Stomach (tissue), 9 donors: ENCODE data around the gene MGAT2. TPM values are rescaled to one million over a fixed set of nuclear protein-coding genes. Genes with fewer than 3 reads are reported as not detected.
A peak's percentile ranks its signal among the peaks of the same experiment; 100 is the strongest.

Experiments
- DNase-seq, 2 donors: peaks; one replicate each; pipeline versions ENCODE4 v3.0.0 to v3.0.0-alpha.2; 2013 to 2019
- H3K27ac ChIP-seq, 5 donors: fragments of 200-600 bp in 4 of 5; sonication (generic) in 4 of 5; one replicate each; pipeline ENCODE4 v1.5.1; 2013 to 2019; ENCODE audit warnings: mild to moderate bottlenecking in 1 of 5, moderate library complexity in 1 of 5
- H3K27me3 ChIP-seq, 3 donors: fragments of 200-600 bp; sonication (generic); one replicate each; pipeline ENCODE4 v1.5.1; 2017 to 2019; ENCODE audit warnings: mixed run types in 1 of 3
- H3K36me3 ChIP-seq, 4 donors: fragments of 200-600 bp; sonication (generic); 1 replicate in 3 of 4; 2 replicates in 1 of 4; pipeline ENCODE4 v1.5.1; 2016 to 2019
- H3K4me1 ChIP-seq, 4 donors: fragments of 200-600 bp; sonication (generic); one replicate each; pipeline ENCODE4 v1.5.1; 2016 to 2019
- H3K4me3 ChIP-seq, 4 donors: fragments of 200-600 bp; sonication (generic) in 3 of 4; one replicate each; pipeline ENCODE4 v1.5.1; 2016 to 2019; ENCODE audit warnings: mild to moderate bottlenecking in 1 of 4
- H3K9me3 ChIP-seq, 4 donors: fragments of 200-600 bp; sonication (generic); one replicate each; pipeline ENCODE4 v1.5.1; 2016 to 2019
- CTCF ChIP-seq, 7 experiments: fragments of 450-650 bp in 4 of 7; fragments of 200-600 bp in 3 of 7; sonication (generic) in 3 of 7; IDR thresholded peaks; one replicate each; pipeline ENCODE4 v1.5.1; 2016 to 2019; ENCODE audit warnings: antibody characterized with exemption in 7 of 7, control low read depth in 2 of 7, mild to moderate bottlenecking in 1 of 7
- EP300 ChIP-seq: sonication (generic); formaldehyde crosslinking; IDR thresholded peaks from one replicate; pipeline ENCODE4 v1.6.1; 2017; ENCODE audit warnings: antibody characterized with exemption
- POLR2A ChIP-seq, 4 donors: fragments of 450-650 bp; IDR thresholded peaks; one replicate each; pipeline ENCODE4 v1.6.1; 2016; ENCODE audit warnings: antibody characterized with exemption in 4 of 4, control low read depth in 2 of 4, mild to moderate bottlenecking in 1 of 4, moderate library complexity in 1 of 4
- POLR2AphosphoS5 ChIP-seq, 3 donors: sonication (generic); formaldehyde crosslinking; IDR thresholded peaks; one replicate each; pipeline ENCODE4 v1.6.1; 2016; ENCODE audit warnings: antibody characterized with exemption in 3 of 3
- WGBS, 5 donors: extraction: QIAGEN DNeasy Blood & Tissue Kit in 3 of 5; methylation state at CpG; one replicate each; pipeline versions ENCODE4 v1.1.5 to v1.1.7; 2013 to 2018; 5-methylcytosine and 5-hydroxymethylcytosine counted together
- intact Hi-C: fragments of 100-400 bp; cut with DNase I; formaldehyde crosslinking; loops from one replicate; pipeline ENCODE4 v1.15.1; 2023; ENCODE audit warnings: low total_unique reads
- polyA plus RNA-seq, 3 donors: library from polyadenylated mRNA; stranded (reverse); fragments of 200-250 nt; gene quantifications; one replicate each; pipeline ENCODE4 v1.2.3, GENCODE V29; 2013
- total RNA-seq, 5 donors: library from RNA; depleted of rRNA; stranded (reverse); fragments of >200 nt; gene quantifications; one replicate each; pipeline versions ENCODE4 v1.1.0 to v1.2.3, GENCODE V29; 2014 to 2016
- donor health status: healthy with polysubstance abuse.
- donor health status: Bipolar disorder and iron deficiency.
- donor health status: healthy.

MGAT2 gene
- total and polyA plus RNA-seq, 8 donors = 0.58 to 58.2 (median 13.2) TPM

GRCh38 chr14:49637534-49638078 lies 17.0 kb downstream of the MGAT2 start:
- intact Hi-C loops = loop anchor here (10.0 kb wide), 1 partner anchor 127 kb away; the partner anchor contains the start of gene KLHDC2
- Histone ChIP-seq H3K4me3 (no peak overlapping the region), H3K27ac (no peak overlapping the region), H3K9me3 (no peaks in the 10 kb centered on the region), H3K27me3 (no peaks in the 10 kb centered on the region), H3K36me3 (peaks cover 0 to 24% (median 15%) of the 10 kb centered on the region in 4 donors), H3K4me1 (peaks cover 21 to 76% (median 55%) of the 10 kb centered on the region in 4 donors)
- DNase-seq = no peak
- TF ChIP-seq POLR2AphosphoS5 (IDR thresholded peaks at IDR 0.05) = no peak
- TF ChIP-seq EP300 = no peak
- TF ChIP-seq POLR2A (IDR thresholded peaks at IDR 0.05) = no peak
- WGBS, 5 donors = 75 to 89% (median 78%) methylated on average over 3 of the region's 3 CpGs

- Histone ChIP-seq H3K4me1 (peaks cover 21 to 71% (median 48%) of the 10 kb centered on the region in 4 donors), H3K9me3 (no peaks in the 10 kb centered on the region), H3K27me3 (no peaks in the 10 kb centered on the region), H3K4me3 (no peak overlapping the region), H3K36me3 (peaks cover 0 to 24% (median 15%) of the 10 kb centered on the region in 4 donors), H3K27ac (peak overlapping the region; percentile 29 to 72 (median 66))
- no peak for DNase-seq
- intact Hi-C loops = no loop called here
- TF ChIP-seq POLR2AphosphoS5 (IDR thresholded peaks at IDR 0.05) (no peak), EP300 (no peak)
- 76 to 85% (median 78%) methylated on average over 7 of the region's 7 CpGs for WGBS, 5 donors
These were observed 20.2 kb downstream of the MGAT2 start for GRCh38 chr14:49640540-49641417.

GRCh38 chr14:49641697-49642129 lies 21.1 kb downstream of the MGAT2 start:
- H3K27me3 ChIP-seq = no peaks in the 10 kb centered on the region
- H3K9me3 ChIP-seq = no peaks in the 10 kb centered on the region
- peaks cover 0 to 20% (median 14%) of the 10 kb centered on the region in 4 donors for H3K36me3 ChIP-seq
- intact Hi-C loops = no loop called here
- H3K4me1 ChIP-seq = peaks cover 18 to 62% (median 41%) of the 10 kb centered on the region in 4 donors
- peak overlapping the region; percentile 58 to 72 (median 67) for H3K27ac ChIP-seq
- peak overlapping the region in 1 of 4 donors; percentile 17 for H3K4me3 ChIP-seq
- peak; percentile 73 to 75 for DNase-seq
- 28 to 43% (median 42%) methylated on average over 8 of the region's 8 CpGs for WGBS, 5 donors
- no peak for TF ChIP-seq POLR2A (IDR thresholded peaks at IDR 0.05)
- TF ChIP-seq POLR2AphosphoS5 (IDR thresholded peaks at IDR 0.05) = peak in 2 of 3 donors; percentile 46 to 63
- no peak for TF ChIP-seq EP300
- TF ChIP-seq CTCF (IDR thresholded peaks at IDR 0.05) = no peak

- peak overlapping the region in 1 of 4 donors; percentile 17 for H3K4me3 ChIP-seq
- DNase-seq = no peak
- no peaks in the 10 kb centered on the region for H3K27me3 ChIP-seq
- H3K9me3 ChIP-seq = no peaks in the 10 kb centered on the region
- intact Hi-C loops = no loop called here
- no peak for TF ChIP-seq POLR2AphosphoS5 (IDR thresholded peaks at IDR 0.05)
- no peak for TF ChIP-seq CTCF (IDR thresholded peaks at IDR 0.05)
- TF ChIP-seq POLR2A (IDR thresholded peaks at IDR 0.05) = no peak
- no peak for TF ChIP-seq EP300
- peak overlapping the region in 4 of 5 donors; percentile 58 to 72 (median 66) for H3K27ac ChIP-seq
- H3K36me3 ChIP-seq = peaks cover 0 to 19% (median 12%) of the 10 kb centered on the region in 4 donors
- H3K4me1 ChIP-seq = peaks cover 18 to 57% (median 36%) of the 10 kb centered on the region in 4 donors
These were observed 21.6 kb downstream of the MGAT2 start for GRCh38 chr14:49642163-49642562.

GRCh38 chr14:49653508-49653907 lies 32.9 kb downstream of the MGAT2 start:
- Histone ChIP-seq H3K36me3 (no peaks in the 10 kb centered on the region), H3K4me1 (peaks cover 0 to 6% (median 0%) of the 10 kb centered on the region in 4 donors), H3K27me3 (no peaks in the 10 kb centered on the region), H3K9me3 (no peaks in the 10 kb centered on the region), H3K4me3 (no peak overlapping the region), H3K27ac (no peak overlapping the region)
- intact Hi-C loops = no loop called here
- 95 to 98% (median 97%) methylated on average over 6 of the region's 6 CpGs for WGBS, 5 donors
- TF ChIP-seq POLR2AphosphoS5 (IDR thresholded peaks at IDR 0.05) = no peak
- no peak for TF ChIP-seq EP300
- TF ChIP-seq POLR2A (IDR thresholded peaks at IDR 0.05) = no peak
- TF ChIP-seq CTCF (IDR thresholded peaks at IDR 0.05) = no peak
- no peak for DNase-seq
